PFSK-1 (cell line): ENCODE data around the gene GBA3.

Experiments used
- FOXP2 ChIP-seq: optimal IDR thresholded peaks from 2 replicates; pipeline ENCODE3; 2011; ENCODE audit warnings: borderline replicate concordance, control low read depth, inconsistent platforms; ENCODE audit not compliant: insufficient read depth; ENCODE audit errors: extremely low read length, extremely low read depth
- POLR2AphosphoS5 ChIP-seq: IDR thresholded peaks from 2 replicates; pipeline ENCODE4 v1.6.1; 2012; ENCODE audit warnings: low read depth, mild to moderate bottlenecking, control low read depth, low read length, moderate library complexity
- REST ChIP-seq, 2 experiments: IDR thresholded peaks; 2 replicates each; pipeline versions ENCODE4 v1.6.1 to v1.8.0; 2011 to 2012; ENCODE audit warnings: low read depth in 2 of 2, low read length in 2 of 2, control low read depth in 1 of 2, inconsistent platforms in 1 of 2, mild to moderate bottlenecking in 1 of 2, moderate library complexity in 1 of 2; ENCODE audit not compliant: insufficient read depth in 1 of 2
- SIN3A ChIP-seq: IDR thresholded peaks from 2 replicates; pipeline ENCODE4 v1.6.1; 2012; ENCODE audit warnings: mild to moderate bottlenecking, low read length, moderate library complexity, borderline replicate concordance; ENCODE audit not compliant: insufficient read depth
- TAF1 ChIP-seq: IDR thresholded peaks from 2 replicates; pipeline ENCODE4 v1.6.1; 2012; ENCODE audit warnings: low read length, control low read depth, borderline replicate concordance; ENCODE audit not compliant: insufficient read depth

Gene GBA3

GRCh38 chr4:22653752-22654151 is 39.0 kb upstream of the GBA3 start:
- TF ChIP-seq SIN3A (no peak), REST (IDR thresholded peaks at IDR 0.05; ENCODE audit: insufficient read depth in 1 of 2, low read depth in 2 of 2, low read length in 2 of 2) (no peak), FOXP2 (no peak), POLR2AphosphoS5 (no peak), TAF1 (no peak)

DNA sequence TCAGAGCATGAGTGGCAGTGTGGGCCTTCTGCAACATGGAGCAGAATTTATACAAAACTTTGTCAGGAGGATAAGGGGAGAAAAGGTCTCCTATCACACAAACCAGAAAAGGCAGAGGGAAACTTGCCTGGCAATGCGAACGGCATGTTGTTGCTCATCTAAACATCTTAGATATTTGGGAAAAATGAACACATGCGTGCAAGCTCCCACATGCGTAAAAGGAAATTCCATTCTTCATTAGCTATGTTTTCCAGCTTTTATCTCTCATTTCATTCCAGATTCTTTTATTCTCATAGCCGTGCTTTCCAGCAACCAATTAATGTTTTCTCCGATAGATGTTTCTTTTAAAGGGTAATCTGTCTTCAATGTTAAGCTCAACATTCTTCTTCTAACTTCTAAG is 31.3 kb upstream of the GBA3 start:
- no peak for TF ChIP-seq FOXP2
- TF ChIP-seq POLR2AphosphoS5 = no peak
- no peak for TF ChIP-seq TAF1
- TF ChIP-seq REST (IDR thresholded peaks at IDR 0.05; ENCODE audit: insufficient read depth in 1 of 2, low read depth in 2 of 2, low read length in 2 of 2) = no peak
- no peak for TF ChIP-seq SIN3A

DNA sequence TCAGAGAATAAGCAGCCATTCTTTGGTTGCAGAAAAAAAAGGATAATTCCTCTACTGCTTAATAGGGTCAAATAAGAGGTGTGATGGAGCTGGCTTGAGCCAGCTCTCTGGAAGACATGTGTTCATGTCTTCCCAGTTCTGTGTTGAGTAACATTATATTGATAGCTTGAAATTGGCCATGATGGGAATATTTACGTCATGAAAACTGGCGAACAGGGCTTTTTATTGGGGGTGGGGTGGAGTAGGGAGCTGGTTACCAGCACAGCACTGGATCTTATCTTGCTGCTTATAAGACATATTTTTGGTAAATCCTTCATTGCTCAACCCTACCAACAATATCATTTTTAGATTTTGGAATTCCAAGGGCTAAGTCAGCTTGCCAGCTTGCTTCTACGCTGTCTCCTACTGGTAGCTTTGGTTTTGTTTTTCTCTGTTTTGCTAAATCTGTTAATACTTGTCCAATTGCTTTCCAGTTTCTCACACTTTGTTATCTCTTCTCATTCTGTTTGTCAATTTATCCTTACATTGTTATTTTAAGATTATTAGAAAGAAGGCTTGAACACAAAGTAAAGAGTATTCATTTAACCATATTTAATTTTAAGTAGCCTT is 25.3 kb upstream of the GBA3 start:
- no peak for TF ChIP-seq FOXP2
- no peak for TF ChIP-seq POLR2AphosphoS5
- TF ChIP-seq REST (IDR thresholded peaks at IDR 0.05; ENCODE audit: insufficient read depth in 1 of 2, low read depth in 2 of 2, low read length in 2 of 2) = no peak
- no peak for TF ChIP-seq SIN3A
- TF ChIP-seq TAF1 = no peak

DNA sequence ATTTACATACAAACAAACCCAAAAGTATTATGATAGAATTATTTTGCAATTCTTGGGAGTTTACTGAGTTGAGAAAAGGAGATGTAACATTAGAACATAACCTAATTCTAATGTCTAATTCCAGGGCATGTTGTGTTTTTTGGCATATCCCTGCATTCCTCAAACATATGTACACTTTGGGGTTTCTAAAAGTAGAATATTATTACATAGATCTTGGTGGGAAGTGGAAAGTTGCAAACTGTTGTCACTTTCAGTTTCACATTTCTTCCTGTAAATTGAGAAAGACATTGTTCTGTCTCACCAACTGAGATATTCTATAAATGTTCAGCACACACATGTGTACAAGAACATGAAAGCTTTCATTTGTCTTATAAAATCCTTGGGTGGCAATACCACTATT is 24.4 kb upstream of the GBA3 start:
- TF ChIP-seq REST (IDR thresholded peaks at IDR 0.05; ENCODE audit: insufficient read depth in 1 of 2, low read depth in 2 of 2, low read length in 2 of 2) (no peak), FOXP2 (no peak), TAF1 (no peak)

GRCh38 chr4:22668702-22669101 is 24.0 kb upstream of the GBA3 start:
- no peak for TF ChIP-seq FOXP2
